GM12801 (cell line): ENCODE results near the gene ESYT1.

Source experiments
- CTCF ChIP-seq: IDR thresholded peaks from one replicate; pipeline ENCODE4 v1.5.1; 2011; ENCODE audit warnings: control low read depth; ENCODE audit not compliant: insufficient read length; ENCODE audit errors: extremely low read depth

ESYT1 gene

GRCh38 chr12:56134897-56135296 is 6.8 kb downstream of the ESYT1 start:
- TF ChIP-seq CTCF: no peak

- no peak for TF ChIP-seq CTCF
These were observed 9.9 kb downstream of the ESYT1 start for GRCh38 chr12:56137853-56138571.

- no peak for TF ChIP-seq CTCF
These were observed 14.1 kb downstream of the ESYT1 start for GRCh38 chr12:56141946-56142784.

GRCh38 chr12:56143217-56143616 is 15.2 kb downstream of the ESYT1 start:
- TF ChIP-seq CTCF: no peak

GRCh38 chr12:56143870-56144269 is 15.8 kb downstream of the ESYT1 start:
- no peak for TF ChIP-seq CTCF

GRCh38 chr12:56145217-56145616 is 17.1 kb downstream of the ESYT1 start:
- no peak for TF ChIP-seq CTCF

- TF ChIP-seq CTCF: no peak
These were observed 18.7 kb downstream of the ESYT1 start for GRCh38 chr12:56146492-56147460.
